ENCODE measurements around the gene PIPOX.

Gene PIPOX

DNA sequence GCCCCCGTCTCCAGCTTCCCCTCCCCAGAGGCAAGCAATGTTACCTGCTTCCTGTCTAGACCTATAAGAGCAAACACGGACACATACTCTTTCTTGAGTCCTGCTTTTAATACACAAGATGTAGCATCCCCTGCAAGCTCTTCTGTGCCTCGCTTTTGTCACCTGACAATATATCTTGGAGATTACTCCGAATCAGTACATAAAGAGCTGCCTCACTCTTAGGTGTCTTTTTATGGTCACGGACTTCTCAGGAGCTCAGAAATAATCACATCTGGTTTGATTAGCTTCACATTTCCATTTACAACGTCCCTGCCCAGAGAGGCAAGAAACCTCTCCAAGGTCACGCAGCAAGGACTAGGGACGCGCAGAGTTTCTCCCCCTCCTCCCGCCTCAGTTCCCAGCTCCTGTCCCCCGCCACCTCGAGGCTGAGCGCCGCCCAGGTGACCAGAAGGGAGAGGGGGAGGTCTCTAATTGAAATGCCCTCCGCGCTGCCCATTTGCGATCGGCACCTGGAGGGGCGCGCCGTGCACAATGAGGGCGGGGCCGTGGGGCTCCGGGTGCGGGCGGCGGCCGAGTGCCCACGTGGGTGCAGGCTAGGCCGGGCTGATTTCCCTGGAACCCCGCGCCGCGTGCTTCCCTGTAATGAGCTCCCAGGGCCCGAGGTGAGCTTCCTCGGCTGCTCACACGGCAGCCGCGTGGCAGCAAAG, 23.3 kb upstream of the PIPOX start:
- DNase-seq (ENCODE audit: low read depth), result no peak

DNA sequence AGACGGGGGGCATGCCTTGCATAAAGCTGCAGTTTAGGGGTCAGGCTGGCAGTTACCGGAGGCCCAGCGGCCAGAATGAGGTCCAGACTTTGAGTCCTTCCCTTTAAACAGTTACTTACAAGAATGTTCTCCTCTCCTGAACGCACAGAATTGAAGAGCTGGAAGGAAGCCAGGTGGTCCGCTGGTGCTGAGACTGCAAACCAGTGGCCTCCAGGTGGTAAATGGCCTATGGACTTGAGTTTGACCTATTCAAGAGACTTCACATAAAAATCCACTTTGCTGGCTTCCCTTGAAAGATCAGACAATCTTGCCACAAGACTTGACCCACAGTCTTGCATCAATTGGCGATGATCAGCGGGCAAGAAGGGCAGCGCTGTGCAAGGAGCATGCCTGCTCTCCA, 22.4 kb upstream of the PIPOX start:
- DNase-seq (ENCODE audit: low read depth), result no peak

DNA sequence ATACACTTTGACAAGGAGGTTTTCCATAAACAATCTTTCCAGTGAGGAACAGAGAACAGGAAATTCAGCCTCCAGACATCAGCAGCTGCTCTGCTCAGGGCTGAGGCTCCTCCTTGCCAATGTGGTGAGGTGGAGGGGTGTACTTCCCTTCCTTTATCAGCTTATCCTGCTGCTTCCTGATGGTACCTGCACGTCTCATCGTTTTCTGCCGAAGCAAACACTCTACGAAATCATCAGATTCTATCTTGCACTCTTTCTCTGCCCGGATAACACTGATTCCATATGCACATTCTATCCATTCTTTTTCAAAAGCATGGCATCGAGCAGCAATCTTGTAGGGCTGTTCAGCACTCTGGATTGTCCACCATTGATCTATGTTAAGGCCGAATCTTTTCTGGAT, 21.7 kb upstream of the PIPOX start:
- no peak for DNase-seq (ENCODE audit: low read depth)

DNA sequence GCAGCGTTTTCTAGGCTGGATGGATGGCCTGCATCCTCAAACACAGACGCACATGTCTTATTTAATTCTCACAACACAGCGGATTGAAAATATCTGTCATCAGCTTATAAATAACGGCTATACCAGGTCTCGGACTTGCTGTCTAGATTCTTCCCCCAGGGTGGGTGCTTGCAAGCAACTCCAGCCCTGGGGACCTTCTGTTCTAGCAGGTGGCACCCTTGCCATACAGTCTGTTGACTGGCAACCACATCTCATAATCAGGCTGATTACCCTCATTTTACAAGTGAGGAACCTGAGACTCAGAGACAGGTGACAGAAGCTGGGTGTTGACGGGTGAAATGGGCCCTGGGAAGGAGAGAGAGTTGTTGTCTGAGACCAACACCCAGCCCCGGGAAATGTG, 20.9 kb upstream of the PIPOX start:
- no peak for DNase-seq (ENCODE audit: low read depth)

DNA sequence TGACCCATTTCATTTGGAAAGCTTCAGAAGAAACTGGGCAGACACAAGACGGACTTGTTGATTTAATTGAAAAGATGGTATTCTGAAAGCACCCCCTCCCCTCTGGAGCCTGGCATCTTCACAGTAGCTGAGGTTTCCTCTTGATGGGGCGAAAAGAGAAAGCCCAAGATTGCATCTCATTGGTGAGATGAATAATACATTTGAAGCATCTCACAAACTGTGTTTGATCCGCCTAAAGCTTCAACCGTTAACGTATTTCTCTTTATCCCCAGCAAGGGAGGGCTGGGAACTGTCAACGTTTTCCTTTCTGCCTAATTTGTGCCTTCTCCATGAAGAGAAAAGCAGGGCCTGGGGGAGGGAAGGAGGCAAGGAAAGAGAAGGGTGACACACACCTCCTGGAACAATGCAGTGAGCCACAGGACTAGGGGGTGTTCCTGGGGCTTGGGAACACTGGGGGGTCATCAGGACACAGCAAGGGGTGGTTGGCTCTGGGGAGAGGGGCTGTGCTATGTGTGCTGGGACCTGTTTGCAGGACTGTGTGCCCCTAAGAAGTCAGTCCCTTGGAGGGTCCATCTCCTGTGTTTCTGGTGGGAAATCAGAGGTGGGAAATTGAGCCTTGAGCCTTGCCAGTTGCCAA, 18.5 kb upstream of the PIPOX start:
- no peak for DNase-seq (ENCODE audit: low read depth)

DNA sequence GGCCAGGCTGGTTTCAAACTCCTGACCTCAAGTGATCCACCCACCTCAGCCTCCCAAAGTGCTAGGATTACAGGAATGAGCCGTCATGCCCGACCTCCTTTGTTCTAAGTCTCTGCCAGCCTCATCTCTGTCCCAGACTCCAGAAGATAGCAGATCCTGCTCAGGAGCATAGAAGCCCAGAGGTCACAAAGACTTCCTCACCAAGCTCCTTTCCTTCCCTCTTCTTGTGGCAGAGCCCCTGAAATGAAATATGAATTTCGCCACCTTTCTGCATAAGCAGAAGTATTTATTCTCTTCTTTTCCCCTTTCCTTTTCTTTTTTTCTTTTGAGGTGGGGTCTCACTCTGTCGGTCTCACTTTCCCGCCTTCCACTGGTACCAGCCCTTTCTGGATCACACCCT, 11.5 kb upstream of the PIPOX start:
- DNase-seq (ENCODE audit: low read depth), result no peak

DNA sequence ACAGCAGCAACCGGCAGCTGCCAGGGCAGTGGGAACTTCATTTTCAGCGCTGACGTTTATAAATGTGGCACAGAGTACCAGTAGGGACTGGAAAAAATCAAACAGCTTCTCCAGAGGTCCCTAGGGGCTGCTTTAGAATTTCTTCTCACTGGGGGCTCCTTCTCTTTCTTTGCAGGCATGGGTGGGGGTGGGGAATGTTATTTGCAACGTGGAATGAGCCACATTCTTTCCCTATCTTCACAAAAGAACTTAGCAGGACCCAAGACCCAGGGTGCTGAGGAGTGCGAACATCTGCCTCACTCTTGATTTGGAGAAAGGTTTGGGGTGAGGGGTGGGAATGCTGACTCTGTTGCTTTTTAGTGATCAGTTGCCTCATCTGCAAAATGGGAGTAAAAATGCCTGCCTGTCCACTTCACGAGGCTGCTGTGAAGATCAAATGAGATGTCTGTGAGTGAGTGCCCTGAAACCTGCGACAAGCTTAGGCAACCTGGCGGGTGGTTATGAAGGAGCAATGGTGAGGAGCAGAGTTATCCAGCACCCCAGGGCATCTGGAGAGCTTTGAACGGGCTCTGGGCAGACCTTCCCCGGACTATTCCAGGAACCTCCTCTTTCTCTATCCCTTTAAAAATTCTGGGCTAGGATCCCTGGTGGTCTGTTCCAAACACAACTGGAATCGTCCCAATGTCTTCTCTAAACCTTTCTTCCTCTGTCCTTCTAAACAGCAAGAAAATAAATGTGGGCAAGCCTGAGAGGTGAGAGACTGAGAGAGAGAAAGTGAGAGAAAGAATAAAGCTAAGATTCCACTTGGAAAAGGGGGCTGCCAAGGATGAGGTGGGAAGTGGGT, 10.7 kb upstream of the PIPOX start:
- no peak for DNase-seq (ENCODE audit: low read depth)

DNA sequence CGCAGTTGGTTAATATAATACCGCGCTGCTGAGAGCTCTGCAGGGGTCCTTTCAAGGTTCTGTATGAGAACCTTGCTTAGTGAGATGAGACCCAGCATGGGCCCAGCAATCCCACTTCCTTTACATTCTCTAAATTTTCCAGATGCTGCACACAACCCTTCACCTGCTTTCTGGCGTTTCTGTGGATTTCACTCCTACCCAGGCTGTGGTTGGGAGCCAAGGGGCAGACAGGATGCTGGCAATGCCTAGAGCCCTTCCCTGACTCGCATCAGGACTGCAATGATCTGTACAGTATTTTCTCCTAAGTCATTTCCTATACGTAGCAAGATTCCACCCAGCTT, 10.1 kb upstream of the PIPOX start:
- no peak for DNase-seq (ENCODE audit: low read depth)

DNA sequence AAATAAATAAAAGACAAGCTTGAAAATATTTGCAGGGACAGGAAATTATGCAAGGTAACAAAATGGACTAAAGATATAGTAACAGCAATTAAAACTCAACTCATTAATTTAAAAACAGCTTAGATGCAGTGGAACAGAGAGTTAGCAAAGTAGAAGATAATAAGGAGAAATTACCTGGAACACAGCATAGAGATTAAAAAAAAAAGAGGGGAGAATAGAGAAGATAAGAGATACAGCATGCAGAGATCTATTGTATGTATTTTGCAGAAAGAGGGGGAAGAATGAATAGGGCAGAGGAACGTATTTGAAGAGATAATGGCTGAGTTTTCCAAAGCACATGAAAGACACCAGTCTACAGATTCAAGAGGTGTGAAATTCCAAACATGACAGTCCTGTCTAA, 8.4 kb upstream of the PIPOX start:
- no peak for DNase-seq (ENCODE audit: low read depth)

DNA sequence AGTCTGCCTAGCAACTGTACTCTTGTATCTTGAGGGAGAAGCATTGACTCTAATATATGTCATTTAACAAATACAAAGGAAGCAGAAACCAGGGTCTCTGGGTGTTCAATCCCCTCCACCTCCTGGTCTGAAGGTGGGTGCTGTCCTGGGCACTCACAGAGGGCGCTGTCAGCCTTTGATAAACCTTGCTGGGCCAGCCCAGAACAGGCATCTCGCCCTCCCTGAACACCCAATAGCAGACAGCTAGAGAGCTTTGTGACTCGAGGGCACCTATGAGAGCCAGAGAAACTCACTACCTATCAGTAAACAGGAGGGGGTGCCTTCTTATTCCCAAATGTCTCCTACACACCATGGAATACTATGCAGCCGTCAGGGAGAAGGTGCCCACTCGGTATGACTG, 6.4 kb upstream of the PIPOX start:
- DNase-seq (ENCODE audit: low read depth), result no peak

DNA sequence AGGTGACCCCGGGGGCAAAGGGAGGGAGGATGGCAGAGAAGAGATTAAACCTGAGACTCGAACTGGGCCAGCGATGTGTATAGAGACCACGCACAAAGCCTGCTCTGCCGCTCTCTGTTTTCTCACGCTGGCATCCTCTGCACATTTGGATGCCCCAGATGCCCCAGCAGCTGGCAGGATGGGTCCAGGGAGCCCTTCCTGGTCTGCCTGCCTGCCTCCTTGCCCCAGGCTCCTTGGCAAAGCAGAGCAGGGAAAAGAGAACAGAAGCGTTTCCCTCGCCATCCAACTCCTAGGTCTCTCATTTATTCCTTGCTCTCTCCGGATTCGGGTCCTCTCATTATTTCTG, 5.2 kb upstream of the PIPOX start:
- no peak for DNase-seq (ENCODE audit: low read depth)

DNA sequence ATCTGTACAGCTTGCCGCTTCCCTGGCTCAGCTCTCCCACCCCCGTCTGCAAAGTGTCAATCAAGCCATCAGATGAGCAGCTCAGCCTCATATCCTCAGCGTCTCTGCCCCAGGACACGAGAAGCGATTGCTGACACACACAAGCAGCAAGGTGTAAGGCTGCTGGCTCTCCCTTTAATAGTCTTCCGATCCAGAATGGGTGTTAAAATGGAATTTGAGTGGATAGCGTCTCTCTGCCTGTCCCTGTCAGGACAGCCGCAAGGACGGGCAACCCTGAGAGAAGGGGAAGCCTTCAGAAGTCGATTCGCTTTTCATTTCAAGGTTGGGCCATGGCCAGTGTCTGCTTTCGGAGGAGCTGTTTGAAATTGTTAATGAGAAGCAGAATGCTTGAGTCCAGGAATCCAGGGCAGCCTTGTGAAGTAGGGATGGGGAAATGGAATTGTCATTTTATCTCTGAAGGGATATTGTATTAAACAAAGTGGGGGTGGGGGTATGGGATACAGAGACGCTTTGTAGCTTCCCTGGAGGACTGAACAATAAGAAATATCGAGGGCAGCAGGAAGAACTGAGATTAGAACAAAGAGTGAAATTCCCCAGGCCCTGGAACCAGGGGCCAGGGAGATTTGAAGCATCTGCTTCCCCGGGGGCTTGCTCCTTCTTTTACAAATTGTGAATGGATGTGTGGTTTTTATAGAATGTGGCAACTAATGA, 4.7 kb upstream of the PIPOX start:
- DNase-seq (ENCODE audit: low read depth), result no peak

DNA sequence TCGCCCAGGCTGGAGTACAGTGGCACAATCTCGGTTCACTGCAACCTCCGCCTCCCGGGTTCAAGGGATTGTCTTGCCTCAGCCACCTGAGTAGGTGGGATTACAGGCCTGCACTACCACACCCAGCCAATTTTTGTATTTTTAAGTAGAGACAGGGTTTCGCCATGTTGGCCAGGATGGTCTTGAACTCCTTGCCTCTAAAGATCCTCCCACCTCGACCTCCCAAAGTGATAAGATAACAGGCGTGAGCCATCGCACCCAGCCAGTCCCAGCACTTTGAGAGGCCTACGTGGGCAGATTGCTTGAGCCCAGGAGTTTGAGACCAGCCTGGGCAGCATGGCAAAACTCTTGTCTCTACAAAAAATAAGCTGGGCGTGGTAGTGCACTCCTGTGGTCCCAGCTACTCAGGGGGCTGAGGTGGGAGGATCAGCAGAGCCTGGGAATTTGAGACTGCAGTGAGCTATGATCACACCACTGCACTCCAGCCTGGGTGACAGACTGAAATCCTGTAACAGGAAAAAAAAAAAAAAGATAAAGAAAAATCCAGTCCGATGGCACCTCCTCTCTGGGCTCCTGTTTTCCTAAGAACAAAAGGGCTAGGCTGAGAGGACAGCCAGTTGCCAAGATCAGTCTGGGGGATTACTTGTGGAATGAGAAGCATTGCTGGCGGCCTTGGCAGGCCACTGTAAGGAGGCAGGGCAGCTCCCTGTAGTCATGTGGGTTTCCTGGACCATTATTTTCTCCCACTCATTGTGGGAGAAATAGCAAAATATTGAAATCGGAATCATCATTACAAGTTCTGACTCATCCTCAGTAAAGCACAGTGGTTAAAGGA, 3.0 kb upstream of the PIPOX start:
- DNase-seq (ENCODE audit: low read depth), result peak; percentile 88

DNA sequence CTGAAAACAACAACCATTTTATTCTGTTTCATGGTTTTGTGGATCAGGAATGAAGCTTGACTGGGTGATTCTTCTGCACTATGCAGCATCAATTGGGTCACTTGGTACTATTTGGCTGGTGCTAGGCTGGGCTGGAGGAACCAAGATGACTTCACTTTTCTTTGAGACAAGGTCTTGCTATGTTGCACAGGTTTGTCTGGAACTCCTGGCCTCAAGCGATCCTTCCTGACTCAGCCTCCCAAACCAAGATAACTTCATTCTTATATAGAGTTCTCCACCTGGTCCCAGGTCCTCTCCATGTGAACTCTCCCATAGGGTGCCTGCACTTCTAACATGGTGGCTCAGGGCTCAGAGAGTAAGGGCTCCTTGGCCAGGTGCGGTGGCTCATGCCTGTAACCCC, 1.9 kb upstream of the PIPOX start:
- DNase-seq (ENCODE audit: low read depth), result no peak

DNA sequence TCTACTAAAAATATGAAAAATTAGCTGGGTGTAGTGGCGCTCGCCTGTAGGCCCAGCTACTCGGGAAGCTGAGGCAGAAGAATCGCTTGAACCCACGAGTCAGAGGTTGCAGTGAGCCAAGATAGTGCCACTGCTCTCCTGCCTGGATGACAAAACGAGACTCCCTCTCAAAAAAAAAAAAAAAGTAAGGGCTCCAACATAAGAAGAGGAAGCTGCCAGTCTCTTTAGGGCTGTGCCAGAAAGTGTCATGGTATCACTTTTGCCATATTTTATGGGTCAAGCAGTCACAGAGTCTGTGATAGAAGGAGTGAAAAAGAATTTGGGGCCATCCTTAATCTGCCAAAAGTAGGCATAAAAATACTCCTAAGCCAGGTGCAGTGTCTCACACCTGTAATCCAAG, 1.4 kb upstream of the PIPOX start:
- no peak for DNase-seq (ENCODE audit: low read depth)

DNA sequence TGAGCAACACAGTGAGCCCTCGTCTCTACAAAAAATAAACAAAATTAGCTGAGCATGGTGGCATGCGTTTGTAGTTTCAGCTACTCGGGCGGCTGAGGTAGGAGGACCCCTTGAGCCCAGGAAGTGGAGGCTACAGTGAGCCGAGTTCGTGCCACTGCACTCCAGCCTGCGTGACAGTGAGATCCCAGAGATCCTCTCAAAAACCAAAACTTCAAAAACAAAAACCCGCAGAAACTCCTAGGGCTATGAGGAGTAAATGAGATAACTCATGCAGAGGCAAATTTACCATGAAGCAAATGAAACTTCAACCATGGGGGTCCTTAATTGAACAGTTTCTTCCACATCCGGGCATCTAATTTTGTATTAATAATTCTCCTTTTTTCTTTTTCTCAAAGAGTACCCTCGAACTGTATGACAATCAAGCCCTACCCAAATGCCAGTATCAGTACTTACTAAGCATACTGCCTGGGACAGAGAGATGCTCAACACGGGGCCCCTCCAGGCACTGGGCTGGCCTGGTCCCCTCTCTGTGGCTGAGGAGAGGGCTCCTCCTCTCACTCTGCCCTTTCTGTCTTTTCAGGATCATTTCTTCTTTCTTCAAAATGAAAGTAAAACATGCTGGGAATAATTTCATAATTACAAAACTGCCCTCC, 789 bp upstream of the PIPOX start:
- DNase-seq (ENCODE audit: low read depth), result no peak

DNA sequence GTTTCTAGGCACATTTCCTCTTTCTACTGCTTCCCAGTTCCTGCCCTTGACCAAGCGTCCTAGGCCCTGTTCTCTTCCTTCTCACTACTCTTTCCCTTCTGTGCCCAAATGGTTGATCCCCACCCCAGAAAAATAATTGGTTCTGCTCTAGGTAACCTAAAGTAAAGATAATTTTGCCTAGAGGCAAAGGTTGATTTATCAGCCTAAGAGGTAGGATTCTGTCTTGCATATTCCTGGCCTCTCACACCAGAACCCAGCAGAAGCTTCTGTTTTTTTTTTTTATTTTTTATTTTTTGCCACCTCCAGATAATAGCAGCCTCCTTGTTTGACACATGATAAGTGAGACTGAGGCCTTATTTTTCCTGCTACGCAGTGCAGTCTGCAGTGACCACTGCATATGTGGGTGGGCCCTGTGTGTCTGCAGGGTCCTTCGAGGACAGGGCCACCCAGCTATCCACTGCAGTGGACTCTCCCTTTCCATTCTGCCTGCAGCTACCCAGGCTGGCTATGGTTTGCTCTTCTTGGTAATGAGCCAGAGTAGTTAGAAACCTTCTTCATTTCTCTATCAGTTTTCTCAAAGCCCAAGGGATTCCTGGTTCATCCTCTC, 701 bp downstream of the PIPOX start:
- no peak for DNase-seq (ENCODE audit: low read depth)

DNA sequence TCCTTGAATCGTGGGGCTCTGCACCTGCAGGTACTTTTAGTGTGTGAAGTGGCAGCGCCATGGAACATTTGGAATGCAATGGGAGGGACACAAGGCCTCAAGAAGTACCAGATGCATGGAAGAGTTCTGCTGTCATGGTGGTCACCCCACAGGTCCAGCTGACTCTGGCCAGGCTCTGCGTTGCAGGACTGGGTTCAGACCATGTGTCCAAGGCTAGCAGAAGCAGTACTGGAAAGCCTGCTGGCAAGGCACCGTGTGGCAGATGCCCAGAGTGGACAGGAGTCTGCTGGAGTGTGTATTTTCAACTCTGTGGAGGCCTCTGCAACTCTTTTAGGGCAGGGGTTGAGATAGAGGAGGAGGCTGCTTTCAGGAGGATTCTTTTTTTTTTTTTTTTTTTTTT, 2.1 kb downstream of the PIPOX start:
- DNase-seq (ENCODE audit: low read depth), result no peak

DNA sequence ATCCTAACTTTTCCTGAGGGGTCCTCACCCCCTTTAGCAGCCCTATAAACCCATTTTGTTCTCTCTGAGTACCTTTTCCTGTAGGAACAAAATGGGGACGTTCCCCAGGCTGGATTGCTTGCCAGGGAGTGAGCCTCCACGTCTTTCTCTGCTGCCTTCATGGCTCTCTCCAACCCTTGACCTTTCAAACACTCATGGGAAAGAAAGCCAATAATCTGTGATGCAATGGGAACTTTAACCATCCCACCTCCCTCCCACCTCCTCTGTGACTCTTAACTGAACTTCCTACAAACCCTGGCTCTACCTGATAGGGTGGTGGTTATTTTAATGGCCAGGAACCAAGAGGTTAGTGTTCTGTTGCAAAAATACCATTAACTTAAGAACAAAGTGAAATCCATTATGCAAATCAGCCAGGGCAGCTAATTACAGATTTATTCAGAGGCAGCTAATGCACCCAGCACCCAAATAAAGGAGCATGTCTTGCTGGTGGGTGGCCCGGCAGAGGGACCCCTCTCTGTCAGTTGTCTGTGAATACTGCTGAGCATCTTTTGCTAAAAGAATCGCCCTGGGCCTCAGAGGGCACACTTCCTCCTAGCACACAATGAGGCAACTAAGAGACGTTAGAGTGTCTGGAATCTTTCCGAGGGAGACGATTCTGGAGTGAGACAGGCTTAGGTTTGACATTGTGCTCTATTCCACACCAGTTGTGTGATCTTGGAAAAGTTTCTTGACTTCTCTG, 3.0 kb downstream of the PIPOX start:
- DNase-seq (ENCODE audit: low read depth), result no peak

DNA sequence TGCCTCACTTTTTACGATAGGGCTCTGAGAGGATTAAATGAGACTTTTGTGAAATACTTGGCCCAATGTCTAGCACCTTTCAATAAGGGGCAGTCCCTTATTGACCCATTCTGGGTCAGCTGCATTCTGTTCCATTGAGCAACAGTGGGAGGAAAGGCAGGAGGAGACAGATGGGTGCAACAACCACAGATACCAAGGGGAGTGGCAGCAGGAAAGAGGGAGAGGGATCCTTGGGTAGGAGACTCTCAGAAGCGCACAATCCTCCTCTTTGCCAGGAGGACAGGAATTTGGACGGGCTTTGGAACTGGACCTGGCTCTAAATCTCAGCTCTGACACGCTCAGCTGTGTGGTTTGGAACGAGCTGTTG, 3.5 kb downstream of the PIPOX start:
- no peak for DNase-seq (ENCODE audit: low read depth)
